H9 (cell line): ENCODE results near the gene NGF. TPM values are rescaled to one million over a fixed set of nuclear protein-coding genes. Genes with fewer than 3 reads are reported as not detected.

Source experiments
- DNase-seq: peaks from one replicate; pipeline ENCODE4 v3.0.0-alpha.2; 2017
- H2AFZ ChIP-seq: one replicate; pipeline ENCODE4 v1.6.1; 2013; ENCODE audit warnings: mild to moderate bottlenecking, low read length, control low read depth, moderate library complexity
- H2AK5ac ChIP-seq: 2 replicates; pipeline ENCODE4 v1.6.1; 2013; ENCODE audit warnings: low read length, control low read depth, mixed read lengths; ENCODE audit not compliant: insufficient read length
- H2BK120ac ChIP-seq: one replicate; pipeline ENCODE4 v1.6.1; 2013; ENCODE audit warnings: low read depth, mild to moderate bottlenecking, low read length, control low read depth, inconsistent platforms; ENCODE audit not compliant: poor library complexity, severe bottlenecking
- H2BK12ac ChIP-seq: 2 replicates; pipeline ENCODE4 v1.6.1; 2013; ENCODE audit warnings: low read length, control low read depth, mixed read lengths, low read depth; ENCODE audit not compliant: insufficient read length
- H2BK15ac ChIP-seq: 2 replicates; pipeline ENCODE4 v1.6.1; 2013; ENCODE audit warnings: low read depth, low read length, control low read depth
- H2BK20ac ChIP-seq: one replicate; pipeline ENCODE4 v1.6.1; 2013; ENCODE audit warnings: low read depth, mild to moderate bottlenecking, low read length, control low read depth, inconsistent platforms; ENCODE audit not compliant: poor library complexity, severe bottlenecking
- H2BK5ac ChIP-seq: 2 replicates; pipeline ENCODE4 v1.6.1; 2013; ENCODE audit warnings: low read length, control low read depth, mixed read lengths; ENCODE audit not compliant: insufficient read length
- H3K14ac ChIP-seq: 2 replicates; pipeline ENCODE4 v1.6.1; 2013; ENCODE audit warnings: low read length, control low read depth; ENCODE audit not compliant: insufficient read depth
- H3K18ac ChIP-seq: 2 replicates; pipeline ENCODE4 v1.6.1; 2013; ENCODE audit warnings: low read depth, mild to moderate bottlenecking, mixed read lengths, low read length, control low read depth; ENCODE audit not compliant: insufficient read length
- H3K23ac ChIP-seq: 2 replicates; pipeline ENCODE4 v1.6.1; 2013; ENCODE audit warnings: low read length, control low read depth, mixed read lengths, low read depth; ENCODE audit not compliant: insufficient read length
- H3K23me2 ChIP-seq: 2 replicates; pipeline ENCODE4 v1.6.1; 2013; ENCODE audit warnings: low read depth, mild to moderate bottlenecking, mixed read lengths, low read length, control low read depth; ENCODE audit not compliant: insufficient read length, poor library complexity, severe bottlenecking
- H3K27ac ChIP-seq: 2 replicates; pipeline ENCODE4 v1.5.1; 2013; ENCODE audit warnings: low read length, control low read depth, mixed read lengths, low read depth; ENCODE audit not compliant: insufficient read length
- H3K27me3 ChIP-seq: 2 replicates; pipeline ENCODE4 v1.6.1; 2013; ENCODE audit warnings: low read length, control low read depth, inconsistent platforms; ENCODE audit not compliant: insufficient read depth
- H3K4ac ChIP-seq: 2 replicates; pipeline ENCODE4 v1.6.1; 2013; ENCODE audit warnings: low read depth, mild to moderate bottlenecking, control low read depth, inconsistent platforms, low read length, moderate library complexity
- H3K4me1 ChIP-seq: 2 replicates; pipeline ENCODE4 v1.6.1; 2013; ENCODE audit warnings: low read length, control low read depth, inconsistent platforms; ENCODE audit not compliant: insufficient read depth
- H3K4me2 ChIP-seq: 2 replicates; pipeline ENCODE4 v1.6.1; 2013; ENCODE audit warnings: low read length, control low read depth, mixed read lengths; ENCODE audit not compliant: insufficient read length, insufficient read depth
- H3K56ac ChIP-seq: 2 replicates; pipeline ENCODE4 v1.6.1; 2013; ENCODE audit warnings: low read depth, mild to moderate bottlenecking, mixed read lengths, low read length, control low read depth; ENCODE audit not compliant: insufficient read length
- H3K79me1 ChIP-seq: 2 replicates; pipeline ENCODE4 v1.6.1; 2013; ENCODE audit warnings: low read depth, mild to moderate bottlenecking, moderate library complexity, low read length, control low read depth, inconsistent platforms; ENCODE audit not compliant: insufficient read depth, poor library complexity, severe bottlenecking
- H3K79me2 ChIP-seq: 2 replicates; pipeline ENCODE4 v1.6.1; 2013; ENCODE audit warnings: low read length, control low read depth, inconsistent platforms; ENCODE audit not compliant: insufficient read depth
- H3K9ac ChIP-seq: 2 replicates; pipeline ENCODE4 v1.6.1; 2013; ENCODE audit warnings: low read length, control low read depth, mixed read lengths; ENCODE audit not compliant: insufficient read length; ENCODE audit errors: extremely low read depth
- H3K9me3 ChIP-seq: one replicate; pipeline ENCODE4 v1.6.1; 2013; ENCODE audit warnings: low read depth, low read length, inconsistent platforms; ENCODE audit not compliant: control insufficient read depth
- H3T11ph ChIP-seq: one replicate; pipeline ENCODE4 v1.6.1; 2013; ENCODE audit warnings: mild to moderate bottlenecking, low read length, control low read depth, inconsistent platforms
- H4K20me1 ChIP-seq: one replicate; pipeline ENCODE4 v1.6.1; 2013; ENCODE audit not compliant: control insufficient read depth, insufficient read length, insufficient read depth
- H4K5ac ChIP-seq: 2 replicates; pipeline ENCODE4 v1.6.1; 2013; ENCODE audit warnings: low read depth, mild to moderate bottlenecking, mixed read lengths, low read length, control low read depth; ENCODE audit not compliant: insufficient read length
- H4K8ac ChIP-seq: replicated peaks from 2 replicates; pipeline ENCODE4 v1.6.1; 2013; ENCODE audit warnings: low read length, control low read depth, mixed read lengths, low read depth; ENCODE audit not compliant: insufficient read length
- H4K91ac ChIP-seq: 2 replicates; pipeline ENCODE4 v1.6.1; 2013; ENCODE audit warnings: low read depth, mild to moderate bottlenecking, moderate library complexity, mixed read lengths, low read length, control low read depth; ENCODE audit not compliant: insufficient read length
- H3K27ac Mint-ChIP-seq, 3 experiments: 2 replicates in 2 of 3; 3 replicates in 1 of 3; pipeline ENCODE4 v1.8.0; 2020 to 2021; ENCODE audit warnings: mixed read lengths in 3 of 3, mild to moderate bottlenecking in 1 of 3, moderate library complexity in 1 of 3
- H3K27me3 Mint-ChIP-seq: 2 replicates; pipeline ENCODE4 v1.8.0; 2021; ENCODE audit warnings: low read depth, mild to moderate bottlenecking, moderate library complexity, mixed read lengths
- H3K36me3 Mint-ChIP-seq, 3 experiments: 2 replicates in 2 of 3; 3 replicates in 1 of 3; pipeline ENCODE4 v1.8.0; 2020 to 2021; ENCODE audit warnings: low read depth in 3 of 3, mixed read lengths in 3 of 3; ENCODE audit not compliant: insufficient read depth in 1 of 3
- H3K4me1 Mint-ChIP-seq, 2 experiments: 2 replicates each; pipeline ENCODE4 v1.8.0; 2020; ENCODE audit warnings: mixed read lengths in 2 of 2
- H3K4me3 Mint-ChIP-seq, 2 experiments: 2 replicates in 1 of 2; 3 replicates in 1 of 2; pipeline ENCODE4 v1.8.0; 2020 to 2021; ENCODE audit warnings: mild to moderate bottlenecking in 2 of 2, mixed read lengths in 2 of 2, moderate library complexity in 1 of 2
- H3K9me3 Mint-ChIP-seq, 2 experiments: 2 replicates in 1 of 2; 3 replicates in 1 of 2; pipeline ENCODE4 v1.8.0; 2020; ENCODE audit warnings: mild to moderate bottlenecking in 2 of 2, mixed read lengths in 2 of 2, moderate library complexity in 1 of 2
- WGBS: extraction: QIAGEN DNeasy Blood & Tissue Kit; methylation state at CpG from one replicate; pipeline ENCODE4 v1.1.7; 2013; ENCODE audit warnings: missing lambda C conversion rate, low lambda C conversion rate, mixed read lengths; ENCODE audit not compliant: insufficient read length; ENCODE audit errors: extremely low coverage; 5-methylcytosine and 5-hydroxymethylcytosine counted together
- total RNA-seq: library from RNA; stranded (reverse); gene quantifications from 2 replicates; pipeline ENCODE4 v1.2.1, GENCODE V29; 2021
- TF ChIP-seq, protein P1 (sequence below): fragments of 200-600 bp; sonication (generic); conservative IDR thresholded peaks from 3 replicates; pipeline ENCODE4 v1.8.0; 2021; ENCODE audit warnings: antibody characterized with exemption, mild to moderate bottlenecking

Gene NGF
- total RNA-seq, 1 experiment from 2014 or later: 0.22 TPM

- H3K79me1 ChIP-seq: no peaks in the 10 kb centered on the region
- H3K9me3 ChIP-seq: no peaks in the 10 kb centered on the region
- Mint-ChIP-seq H3K9me3 (no peaks in the 10 kb centered on the region), H3K27me3 (no peaks in the 10 kb centered on the region; the same call in 1 of the 2 replicates), H3K4me3 (no peak overlapping the region), H3K36me3 (no peaks in the 10 kb centered on the region; a peak in 1 of 7 replicates), H3K4me1 (no peaks in the 10 kb centered on the region), H3K27ac (no peak overlapping the region)
- H3K56ac ChIP-seq: no peak overlapping the region
- H4K91ac ChIP-seq: no peak overlapping the region
- no peak overlapping the region for H4K5ac ChIP-seq
- no peak overlapping the region for H3K27ac ChIP-seq
- H3K4ac ChIP-seq: no peak overlapping the region
- no peaks in the 10 kb centered on the region for H3K23me2 ChIP-seq
- H3K4me2 ChIP-seq: no peak overlapping the region
- no peak overlapping the region for H4K8ac ChIP-seq
- H2BK15ac ChIP-seq: no peak overlapping the region
- TF ChIP-seq, protein P1, sequence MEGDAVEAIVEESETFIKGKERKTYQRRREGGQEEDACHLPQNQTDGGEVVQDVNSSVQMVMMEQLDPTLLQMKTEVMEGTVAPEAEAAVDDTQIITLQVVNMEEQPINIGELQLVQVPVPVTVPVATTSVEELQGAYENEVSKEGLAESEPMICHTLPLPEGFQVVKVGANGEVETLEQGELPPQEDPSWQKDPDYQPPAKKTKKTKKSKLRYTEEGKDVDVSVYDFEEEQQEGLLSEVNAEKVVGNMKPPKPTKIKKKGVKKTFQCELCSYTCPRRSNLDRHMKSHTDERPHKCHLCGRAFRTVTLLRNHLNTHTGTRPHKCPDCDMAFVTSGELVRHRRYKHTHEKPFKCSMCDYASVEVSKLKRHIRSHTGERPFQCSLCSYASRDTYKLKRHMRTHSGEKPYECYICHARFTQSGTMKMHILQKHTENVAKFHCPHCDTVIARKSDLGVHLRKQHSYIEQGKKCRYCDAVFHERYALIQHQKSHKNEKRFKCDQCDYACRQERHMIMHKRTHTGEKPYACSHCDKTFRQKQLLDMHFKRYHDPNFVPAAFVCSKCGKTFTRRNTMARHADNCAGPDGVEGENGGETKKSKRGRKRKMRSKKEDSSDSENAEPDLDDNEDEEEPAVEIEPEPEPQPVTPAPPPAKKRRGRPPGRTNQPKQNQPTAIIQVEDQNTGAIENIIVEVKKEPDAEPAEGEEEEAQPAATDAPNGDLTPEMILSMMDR: no peak
- no peak overlapping the region for H2AFZ ChIP-seq
- H3K27me3 ChIP-seq: no peaks in the 10 kb centered on the region
- no peaks in the 10 kb centered on the region for H4K20me1 ChIP-seq
- H2BK12ac ChIP-seq: no peak overlapping the region
- no CpG with 5 or more reads among the region's 1 CpG for WGBS
- H3K4me1 ChIP-seq: no peaks in the 10 kb centered on the region
- H3K23ac ChIP-seq: no peak overlapping the region
- H3T11ph ChIP-seq: no peak overlapping the region
- no peaks in the 10 kb centered on the region for H3K79me2 ChIP-seq
- H3K9ac ChIP-seq: no peak overlapping the region
- H2AK5ac ChIP-seq: no peak overlapping the region
- no peak overlapping the region for H3K18ac ChIP-seq
- no peak for DNase-seq
- H3K14ac ChIP-seq: no peak overlapping the region
- no peak overlapping the region for H2BK20ac ChIP-seq
- H2BK120ac ChIP-seq: no peak overlapping the region
- no peak overlapping the region for H2BK5ac ChIP-seq
Observed at GRCh38 chr1:115308969-115309368, 29.1 kb downstream of the NGF start.
